Measurements from ENCODE around the gene IL27RA.

DNA sequence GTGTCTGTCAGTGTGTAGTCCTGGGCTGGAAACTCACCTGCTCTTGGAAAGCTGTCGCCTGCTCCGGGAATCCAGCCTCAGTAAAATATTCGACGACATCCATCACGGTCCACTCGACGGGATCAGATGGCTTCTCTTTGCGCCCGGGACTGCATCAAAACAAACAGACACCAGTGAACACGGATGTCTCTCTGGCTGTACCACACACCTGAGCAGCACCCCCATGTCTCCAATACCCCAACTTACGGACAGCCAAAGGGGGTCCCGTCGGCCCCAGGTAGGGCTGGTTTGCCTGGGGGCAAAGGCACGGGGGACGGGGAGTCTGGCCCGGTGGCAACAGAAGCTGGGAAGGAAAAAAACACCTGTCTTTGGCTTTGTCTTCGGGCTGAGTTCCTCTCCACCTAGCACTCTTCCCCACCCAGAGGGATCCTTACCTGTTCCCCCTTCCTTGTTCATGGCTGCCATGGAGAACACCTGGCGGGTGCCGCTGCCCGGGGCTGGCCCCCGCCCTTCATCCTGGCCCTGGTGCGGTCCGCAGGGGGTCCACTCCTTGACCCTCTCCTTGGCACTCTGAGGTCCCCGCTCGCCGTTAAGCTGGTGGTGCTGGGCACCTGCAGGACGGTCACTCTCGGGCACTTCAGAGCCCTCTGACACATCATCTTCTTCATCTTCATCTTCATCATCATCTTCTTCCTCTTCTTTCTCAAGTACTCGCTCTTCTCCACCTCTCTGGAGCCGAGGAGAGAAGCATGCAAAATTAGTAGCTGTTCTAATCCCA lies 57.3 kb downstream of the IL27RA start:
- TF ChIP-seq, protein P1, sequence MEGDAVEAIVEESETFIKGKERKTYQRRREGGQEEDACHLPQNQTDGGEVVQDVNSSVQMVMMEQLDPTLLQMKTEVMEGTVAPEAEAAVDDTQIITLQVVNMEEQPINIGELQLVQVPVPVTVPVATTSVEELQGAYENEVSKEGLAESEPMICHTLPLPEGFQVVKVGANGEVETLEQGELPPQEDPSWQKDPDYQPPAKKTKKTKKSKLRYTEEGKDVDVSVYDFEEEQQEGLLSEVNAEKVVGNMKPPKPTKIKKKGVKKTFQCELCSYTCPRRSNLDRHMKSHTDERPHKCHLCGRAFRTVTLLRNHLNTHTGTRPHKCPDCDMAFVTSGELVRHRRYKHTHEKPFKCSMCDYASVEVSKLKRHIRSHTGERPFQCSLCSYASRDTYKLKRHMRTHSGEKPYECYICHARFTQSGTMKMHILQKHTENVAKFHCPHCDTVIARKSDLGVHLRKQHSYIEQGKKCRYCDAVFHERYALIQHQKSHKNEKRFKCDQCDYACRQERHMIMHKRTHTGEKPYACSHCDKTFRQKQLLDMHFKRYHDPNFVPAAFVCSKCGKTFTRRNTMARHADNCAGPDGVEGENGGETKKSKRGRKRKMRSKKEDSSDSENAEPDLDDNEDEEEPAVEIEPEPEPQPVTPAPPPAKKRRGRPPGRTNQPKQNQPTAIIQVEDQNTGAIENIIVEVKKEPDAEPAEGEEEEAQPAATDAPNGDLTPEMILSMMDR (IDR thresholded peaks at IDR 0.05) = no peak
- no peak for TF ChIP-seq POLR2A (IDR thresholded peaks at IDR 0.05)

Measured in Peyer's patch (tissue), 4 donors.